ENCODE data around the gene TYSND1. TPM values are rescaled to one million over a fixed set of nuclear protein-coding genes. Genes with fewer than 3 reads are reported as not detected.
"Not testable (repeated sequence)": the region's sequence is repeated elsewhere in the genome, so short reads cannot be mapped to it uniquely, and the experiment has no call there.

TYSND1 gene
- total RNA-seq, 2 donors from 2014 or later: 13.1 to 23.8 TPM

- intact Hi-C loops (cut with DNase I): no loop called here
- H3K9me3 ChIP-seq: no peaks in the 10 kb centered on the region
- H3K27ac ChIP-seq: no peak overlapping the region
- H3K9ac ChIP-seq (ENCODE audit: low read depth in 2 of 2, low read length in 2 of 2): no peak overlapping the region
- no peak overlapping the region for H3K4me3 ChIP-seq
- H3K27me3 ChIP-seq: no peaks in the 10 kb centered on the region
- TF ChIP-seq, protein P1, sequence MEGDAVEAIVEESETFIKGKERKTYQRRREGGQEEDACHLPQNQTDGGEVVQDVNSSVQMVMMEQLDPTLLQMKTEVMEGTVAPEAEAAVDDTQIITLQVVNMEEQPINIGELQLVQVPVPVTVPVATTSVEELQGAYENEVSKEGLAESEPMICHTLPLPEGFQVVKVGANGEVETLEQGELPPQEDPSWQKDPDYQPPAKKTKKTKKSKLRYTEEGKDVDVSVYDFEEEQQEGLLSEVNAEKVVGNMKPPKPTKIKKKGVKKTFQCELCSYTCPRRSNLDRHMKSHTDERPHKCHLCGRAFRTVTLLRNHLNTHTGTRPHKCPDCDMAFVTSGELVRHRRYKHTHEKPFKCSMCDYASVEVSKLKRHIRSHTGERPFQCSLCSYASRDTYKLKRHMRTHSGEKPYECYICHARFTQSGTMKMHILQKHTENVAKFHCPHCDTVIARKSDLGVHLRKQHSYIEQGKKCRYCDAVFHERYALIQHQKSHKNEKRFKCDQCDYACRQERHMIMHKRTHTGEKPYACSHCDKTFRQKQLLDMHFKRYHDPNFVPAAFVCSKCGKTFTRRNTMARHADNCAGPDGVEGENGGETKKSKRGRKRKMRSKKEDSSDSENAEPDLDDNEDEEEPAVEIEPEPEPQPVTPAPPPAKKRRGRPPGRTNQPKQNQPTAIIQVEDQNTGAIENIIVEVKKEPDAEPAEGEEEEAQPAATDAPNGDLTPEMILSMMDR (IDR thresholded peaks at IDR 0.05): no peak
- H3K36me3 ChIP-seq: no peaks in the 10 kb centered on the region
- H3K4me1 ChIP-seq: no peaks in the 10 kb centered on the region
- DNase-seq: no peak
These were observed 21.6 kb downstream of the TYSND1 start for GRCh38 chr10:70124918-70125317.

GRCh38 chr10:70124415-70124814 is 22.1 kb downstream of the TYSND1 start:
- Histone ChIP-seq H3K9ac (ENCODE audit: low read depth in 2 of 2, low read length in 2 of 2) (no peak overlapping the region), H3K27me3 (no peaks in the 10 kb centered on the region), H3K27ac (no peak overlapping the region), H3K4me3 (no peak overlapping the region), H3K9me3 (no peaks in the 10 kb centered on the region), H3K36me3 (no peaks in the 10 kb centered on the region), H3K4me1 (no peaks in the 10 kb centered on the region)
- intact Hi-C loops (cut with DNase I): no loop called here
- DNase-seq: no peak
- TF ChIP-seq, protein P1 (IDR thresholded peaks at IDR 0.05): no peak

DNA sequence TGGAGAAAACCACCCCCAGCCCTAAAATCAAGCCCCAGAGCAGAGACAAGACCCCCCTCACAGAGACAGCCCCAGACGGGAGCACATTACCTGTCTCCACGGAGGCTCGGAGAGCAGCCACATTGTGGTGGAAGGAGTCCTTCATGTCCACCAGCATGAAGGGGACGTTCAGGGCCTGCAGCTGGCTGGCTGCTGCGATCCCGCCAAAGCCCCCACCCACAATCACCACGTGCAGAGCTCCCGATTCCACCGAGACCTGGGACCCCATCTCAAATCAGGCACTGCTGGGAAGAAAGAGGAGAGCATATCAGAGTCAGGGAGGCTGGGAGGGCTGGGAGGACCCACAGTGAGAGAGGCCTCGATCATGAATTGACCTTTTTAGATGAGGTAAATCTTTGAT is 22.7 kb downstream of the TYSND1 start:
- no peaks in the 10 kb centered on the region for H3K36me3 ChIP-seq

DNA sequence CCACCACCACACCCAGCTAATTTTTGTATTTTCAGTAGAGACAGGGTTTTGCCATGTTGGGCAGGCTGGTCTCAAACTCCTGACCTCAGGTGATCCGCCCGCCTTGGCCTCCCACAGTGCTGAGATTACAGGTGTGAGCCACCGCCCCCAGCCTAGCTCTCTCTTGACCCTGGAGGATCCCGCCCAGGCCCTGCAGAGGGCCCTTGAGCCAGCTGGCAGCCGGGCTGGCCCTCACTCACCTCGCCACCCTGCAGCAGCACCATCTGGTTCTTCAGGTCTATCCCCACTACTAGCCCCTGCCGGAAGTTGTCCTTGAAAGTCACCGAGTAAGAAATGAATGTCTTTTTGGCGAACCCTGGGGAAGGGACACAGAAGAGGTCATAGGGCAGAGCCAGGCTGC is 23.3 kb downstream of the TYSND1 start:
- H3K27me3 ChIP-seq; H3K4me3 ChIP-seq; H3K27ac ChIP-seq; H3K9ac ChIP-seq (ENCODE audit: low read depth in 2 of 2, low read length in 2 of 2); H3K9me3 ChIP-seq; H3K4me1 ChIP-seq; H3K36me3 ChIP-seq; DNase-seq; intact Hi-C loops (cut with DNase I): not testable (repeated sequence)

More for the DNA sequence above, 22.7 kb downstream of the TYSND1 start:
- no peaks in the 10 kb centered on the region for H3K4me1 ChIP-seq
- no peak overlapping the region for H3K9ac ChIP-seq (ENCODE audit: low read depth in 2 of 2, low read length in 2 of 2)
- no peak overlapping the region for H3K4me3 ChIP-seq
- TF ChIP-seq, protein P1 (IDR thresholded peaks at IDR 0.05): no peak
- no peaks in the 10 kb centered on the region for H3K27me3 ChIP-seq
- no peak for DNase-seq
- no peak overlapping the region for H3K27ac ChIP-seq
- H3K9me3 ChIP-seq: no peaks in the 10 kb centered on the region
- intact Hi-C loops (cut with DNase I): no loop called here

GRCh38 chr10:70122742-70123141 is 23.8 kb downstream of the TYSND1 start:
- DNase-seq: no peak
- no peak overlapping the region for H3K9ac ChIP-seq (ENCODE audit: low read depth in 2 of 2, low read length in 2 of 2)
- no peak overlapping the region for H3K27ac ChIP-seq
- TF ChIP-seq, protein P1 (IDR thresholded peaks at IDR 0.05): no peak
- no peaks in the 10 kb centered on the region for H3K4me1 ChIP-seq
- no peaks in the 10 kb centered on the region for H3K36me3 ChIP-seq
- H3K4me3 ChIP-seq: no peak overlapping the region
- H3K9me3 ChIP-seq: no peaks in the 10 kb centered on the region
- no peaks in the 10 kb centered on the region for H3K27me3 ChIP-seq
- intact Hi-C loops (cut with DNase I): no loop called here

DNA sequence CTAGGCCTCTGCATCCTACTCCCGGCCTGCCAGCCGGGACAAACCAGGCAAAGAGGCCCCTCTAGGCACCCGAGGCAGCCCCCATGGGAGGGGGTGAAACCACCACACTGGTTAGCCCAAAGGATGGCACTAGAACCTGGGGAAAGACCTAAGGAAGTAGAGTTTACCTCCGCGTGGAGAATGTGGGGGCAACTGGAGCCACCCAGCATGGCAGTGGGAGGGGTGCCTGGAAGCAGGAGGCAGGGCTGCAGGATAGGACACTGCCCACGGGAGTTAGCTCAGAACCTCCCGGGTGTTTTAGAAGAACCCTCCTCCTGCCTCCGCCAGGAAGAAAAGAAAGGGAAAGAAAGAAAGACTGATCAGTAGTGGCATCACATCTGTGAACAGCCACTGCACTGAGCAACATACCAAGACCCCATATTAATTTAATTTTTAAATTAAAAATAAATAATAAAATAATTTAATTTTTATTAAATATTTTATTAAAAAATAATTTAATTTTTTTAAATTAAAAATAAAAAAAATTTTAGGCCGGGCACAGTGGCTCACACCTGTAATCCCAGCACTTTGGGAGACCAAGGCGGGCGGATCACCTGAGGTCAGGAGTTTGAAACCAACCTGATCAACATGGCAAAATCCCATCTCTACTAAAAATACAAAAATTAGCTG is 25.1 kb downstream of the TYSND1 start:
- no peak for DNase-seq
- intact Hi-C loops (cut with DNase I): no loop called here
- H3K36me3 ChIP-seq: no peaks in the 10 kb centered on the region

More for the DNA sequence above, 25.1 kb downstream of the TYSND1 start:
- no peak overlapping the region for H3K27ac ChIP-seq
- H3K4me1 ChIP-seq: no peaks in the 10 kb centered on the region
- no peaks in the 10 kb centered on the region for H3K27me3 ChIP-seq
- no peak overlapping the region for H3K4me3 ChIP-seq
- no peak overlapping the region for H3K9ac ChIP-seq (ENCODE audit: low read depth in 2 of 2, low read length in 2 of 2)
- TF ChIP-seq, protein P1 (IDR thresholded peaks at IDR 0.05): no peak
- no peaks in the 10 kb centered on the region for H3K9me3 ChIP-seq
